K562 (cell line): ENCODE results near the gene SYCE1. TPM values are rescaled to one million over a fixed set of nuclear protein-coding genes. Genes with fewer than 3 reads are reported as not detected.

Experiments
- ATAC-seq: fragments of 200-7000 bp; cut with Tn5 transposase; 3 replicates; pipeline ENCODE4 v1.9.1; 2020; ENCODE audit warnings: moderate library complexity
- BruUV-seq: library from RNA; stranded (reverse); fragments of 400-500 nt; replicated peaks from 2 replicates; lab custom pipeline; 2021; lab: Mats Ljungman, UMichigan
- CTCF ChIA-PET: fragments of 300-600 bp; formaldehyde crosslinking; extraction: SDS; loops from one replicate; lab custom pipeline; 2021; ENCODE audit warnings: low intra/inter-chr PET ratio; lab: Yijun Ruan, JAX
- POLR2A ChIA-PET: fragments of 300-600, 350-650 bp; sonication (Branson Sonifier 250); formaldehyde crosslinking; extraction: SDS; loops from one replicate; lab custom pipeline; 2021; ENCODE audit warnings: antibody characterized with exemption, inconsistent platforms; lab: Yijun Ruan, JAX
- DNase-seq, 4 experiments: peaks; one replicate each; pipeline versions ENCODE4 v3.0.0 to v3.0.0-alpha.2; 2011 to 2018; ENCODE audit warnings: low spot score in 3 of 4, mixed read lengths in 3 of 4; ENCODE audit errors: extremely low read depth in 1 of 4
- FAIRE-seq: peaks from 2 replicates; lab custom pipeline; 2011; peaks lifted over from hg19 to GRCh38; lab: Jason Lieb, UNC
- H2AFZ ChIP-seq: 2 replicates; pipeline ENCODE4 v1.6.0; 2011; ENCODE audit warnings: low read depth, low read length, control low read depth, inconsistent platforms
- H3K27ac ChIP-seq: fragments of 200-600 bp; 3 replicates; pipeline ENCODE4 v1.8.0; 2011; ENCODE audit warnings: low read depth, mild to moderate bottlenecking, control low read depth, inconsistent platforms, low read length, moderate library complexity, mixed read lengths; ENCODE audit errors: extremely low read depth
- H3K27me3 ChIP-seq, 2 experiments: fragments of 300-600 bp in 1 of 2; 2 replicates in 1 of 2; 3 replicates in 1 of 2; pipeline versions ENCODE4 v1.6.0 to v1.8.0; 2011; ENCODE audit warnings: inconsistent platforms in 2 of 2, low read length in 2 of 2, mild to moderate bottlenecking in 1 of 2, mixed read lengths in 1 of 2, moderate library complexity in 1 of 2; ENCODE audit not compliant: control insufficient read depth in 2 of 2, insufficient read depth in 2 of 2
- H3K36me3 ChIP-seq: fragments of 300-600 bp; 3 replicates; pipeline ENCODE4 v1.8.0; 2011; ENCODE audit warnings: mild to moderate bottlenecking, low read length, inconsistent platforms; ENCODE audit not compliant: control insufficient read depth, insufficient read depth
- H3K4me1 ChIP-seq, 2 experiments: fragments of 200-600 bp in 1 of 2; replicated peaks in 1 of 2; 2 replicates in 1 of 2; 3 replicates in 1 of 2; pipeline versions ENCODE4 v1.5.1 to v1.8.0; 2011; ENCODE audit warnings: inconsistent platforms in 2 of 2, low read length in 2 of 2, mild to moderate bottlenecking in 1 of 2, mixed read lengths in 1 of 2, moderate library complexity in 1 of 2; ENCODE audit not compliant: control insufficient read depth in 2 of 2, insufficient read depth in 2 of 2
- H3K4me2 ChIP-seq: 2 replicates; pipeline ENCODE4 v1.6.1; 2011; ENCODE audit warnings: low read length, control low read depth, inconsistent platforms, mixed read lengths; ENCODE audit not compliant: insufficient read depth
- H3K4me3 ChIP-seq: fragments of 200-600 bp; sonication (generic), shearing (Covaris generic); 2 replicates; pipeline ENCODE4 v1.5.1; 2016; ENCODE audit warnings: control low read depth, inconsistent platforms
- H3K79me2 ChIP-seq: fragments of 200-600 bp; 3 replicates; pipeline ENCODE4 v1.8.0; 2011; ENCODE audit warnings: low read length, inconsistent platforms; ENCODE audit not compliant: control insufficient read depth, insufficient read depth
- H3K9ac ChIP-seq, 2 experiments: 2 replicates each; pipeline versions ENCODE4 v1.6.0 to v1.6.1; 2011; ENCODE audit warnings: low read depth in 2 of 2, low read length in 2 of 2, control low read depth in 1 of 2, inconsistent platforms in 1 of 2, mild to moderate bottlenecking in 1 of 2, mixed read lengths in 1 of 2; ENCODE audit not compliant: insufficient read depth in 1 of 2
- H3K9me1 ChIP-seq: one replicate; pipeline ENCODE4 v1.6.0; 2011; ENCODE audit warnings: inconsistent platforms, mild to moderate bottlenecking, low read length, moderate library complexity; ENCODE audit not compliant: control insufficient read depth, insufficient read depth
- H3K9me3 ChIP-seq: replicated peaks from 2 replicates; pipeline ENCODE4 v1.5.1; 2011; ENCODE audit warnings: low read depth, low read length, inconsistent platforms; ENCODE audit not compliant: control insufficient read depth, insufficient read depth
- H4K20me1 ChIP-seq: replicated peaks from 2 replicates; pipeline ENCODE4 v1.6.1; 2011; ENCODE audit warnings: low read length, inconsistent platforms, mixed read lengths; ENCODE audit not compliant: control insufficient read depth, insufficient read depth
- BCL6 ChIP-seq: fragments of 250-450 bp; sonication (Bioruptor Pico); IDR thresholded peaks from 2 replicates; pipeline ENCODE4 v1.4.0; 2020
- CHD7 ChIP-seq: fragments of 200-600 bp; sonication (generic); IDR thresholded peaks from one replicate; pipeline ENCODE4 v1.6.1; 2012; ENCODE audit warnings: mild to moderate bottlenecking, low read depth, low read length, inconsistent platforms
- EP400 ChIP-seq: fragments of 450-650 bp; IDR thresholded peaks from 2 replicates; pipeline ENCODE4 v1.6.1; 2017; ENCODE audit warnings: antibody characterized with exemption, mild to moderate bottlenecking, moderate library complexity
- HOMEZ ChIP-seq: fragments of 250-450 bp; sonication (Bioruptor Pico); IDR thresholded peaks from 2 replicates; pipeline ENCODE4 v1.4.0; 2020; ENCODE audit warnings: mild to moderate bottlenecking, moderate library complexity
- RAD21 ChIP-seq, 2 experiments: fragments of 250-450 bp in 1 of 2; fragments of 450-650 bp in 1 of 2; sonication (Bioruptor Pico) in 1 of 2; formaldehyde crosslinking in 1 of 2; IDR thresholded peaks in 1 of 2; conservative IDR thresholded peaks in 1 of 2; 2 replicates each; pipeline versions ENCODE4 v1.4.0 to v1.8.0; 2020 to 2022; ENCODE audit warnings: mild to moderate bottlenecking in 2 of 2, moderate library complexity in 1 of 2
- SREBF2 ChIP-seq: sonication (generic); formaldehyde crosslinking; IDR thresholded peaks from 2 replicates; pipeline ENCODE4 v1.4.0; 2020; ENCODE audit warnings: mild to moderate bottlenecking, missing genetic modification reagents
- SRSF9 ChIP-seq: fragments of 200-400 bp; formaldehyde crosslinking; IDR thresholded peaks from 2 replicates; pipeline ENCODE4 v1.6.1; 2017; ENCODE audit warnings: low read depth, low read length, borderline replicate concordance
- WGBS: fragments of 100-300 bp; shearing (Covaris generic); methylation state at CpG from one replicate; pipeline ENCODE4 v1.1.6; 2016; ENCODE audit warnings: low coverage, mixed read lengths; ENCODE audit not compliant: insufficient coverage; ENCODE audit errors: missing lambda C conversion rate; 5-methylcytosine and 5-hydroxymethylcytosine counted together
- in situ Hi-C: fragments of 300-500 bp; cut with MboI; formaldehyde crosslinking; loops from 4 replicates; pipeline ENCODE4 v1.15.0; 2018; ENCODE audit warnings: inconsistent platforms, mixed read lengths
- intact Hi-C: fragments of 100-400 bp; cut with micrococcal nuclease; formaldehyde crosslinking; loops from 2 replicates; pipeline ENCODE4 v1.14.2; 2022
- polyA plus RNA-seq, 8 experiments: library from polyadenylated mRNA; depleted of rRNA in 4 of 8; stranded (reverse) in 5 of 8; unstranded in 3 of 8; fragments of >200 nt; fragmentation: Nextera tagmentation in 2 of 8; fragmentation: Illumina TruSeq in 1 of 8; extraction: Ambion mirVana in 2 of 8; extraction: Trizol in 1 of 8; gene quantifications; 2 replicates each; pipeline versions ENCODE4 v1.2.1 to v1.2.3, GENCODE V29; 2011 to 2014; ENCODE audit warnings: inconsistent platforms in 1 of 8, missing spikeins in 1 of 8
- total RNA-seq, 7 experiments: library from RNA; depleted of rRNA in 6 of 7; stranded (reverse); fragments of >200 nt in 6 of 7; fragmentation: Illumina TruSeq in 2 of 7; extraction: Trizol in 2 of 7; gene quantifications; 2 replicates each; pipeline versions ENCODE4 v1.2.1 to v1.2.3, GENCODE V29; 2011 to 2021; ENCODE audit warnings: low replicate concordance in 1 of 7

SYCE1 gene
- total and polyA plus RNA-seq, 9 of the 15 experiments (the other 6 are each of a cell fraction or from before 2014, with no cell fraction given) = not detected

GRCh38 chr10:133557381-133557780 lies 8.0 kb downstream of the SYCE1 start (continued):
- TF ChIP-seq HOMEZ (no peak), RAD21 (CRISPR knock-in tag; conservative IDR thresholded peaks at IDR 0.05 in 1 of 2, IDR thresholded peaks at IDR 0.05 in 1 of 2) (0 out of 4 replicates have a peak, but pooled peaks of 1 of the 2 experiments have one; percentile 18)

- in situ Hi-C loops = loop anchor here (5.0 kb wide), 1 partner anchor 118 kb away; no protein-coding TSS in a partner anchor
- ChIA-PET CTCF (no interaction called here), POLR2A (interaction anchor here (1.2 kb wide), 1 partner anchor 26 kb away, joined by 3 read pairs; no protein-coding TSS in a partner anchor)
- WGBS = 2% methylated on average over 8 of the region's 8 CpGs
- H4K20me1 ChIP-seq = no peaks in the 10 kb centered on the region
- H3K9me3 ChIP-seq = no peaks in the 10 kb centered on the region; the same call in 1 of the 2 replicates
- H3K36me3 ChIP-seq = no peaks in the 10 kb centered on the region
- no TSS peak for BruUV-seq
- no peak for DNase-seq
- no peak overlapping the region for H3K9ac ChIP-seq
- no peaks in the 10 kb centered on the region for H3K79me2 ChIP-seq
- no peak overlapping the region for H3K4me2 ChIP-seq
- no peaks in the 10 kb centered on the region for H3K4me1 ChIP-seq
- H2AFZ ChIP-seq = no peak overlapping the region
- no peak for ATAC-seq
- H3K27ac ChIP-seq = no peak overlapping the region
- FAIRE-seq = no peak
- no peak overlapping the region for H3K4me3 ChIP-seq
- intact Hi-C loops = loop anchor here (5.0 kb wide), 1 partner anchor 118 kb away; no protein-coding TSS in a partner anchor
- no peaks in the 10 kb centered on the region for H3K9me1 ChIP-seq
- H3K27me3 ChIP-seq = peaks cover 0 to 9% of the 10 kb centered on the region in 2 experiments; a peak in 1 of 5 replicates
- TF ChIP-seq BCL6 (CRISPR knock-in tag) (no peak), SREBF2 (no peak), EP400 (no peak), CHD7 (no peak), SRSF9 (no peak)
These were observed 9.9 kb downstream of the SYCE1 start for GRCh38 chr10:133555521-133555920.
